RWPE2 (cell line): ENCODE results near the gene TOPBP1.

Experiments used
- ATAC-seq: fragments of 200-7000 bp; cut with Tn5 transposase; 3 replicates; pipeline ENCODE4 v1.9.1; 2021; ENCODE audit warnings: low read depth
- DNase-seq: peaks from one replicate; pipeline ENCODE4 v3.0.0-alpha.2; 2020; ENCODE audit warnings: low spot score
- H3K27ac ChIP-seq: fragments of 450-650 bp; 2 replicates; pipeline ENCODE4 v1.5.1; 2017; ENCODE audit warnings: mild to moderate bottlenecking; ENCODE audit not compliant: poor library complexity, severe bottlenecking
- H3K27me3 ChIP-seq: fragments of 250-450 bp; sonication (Bioruptor Pico); 2 replicates; pipeline ENCODE4 v1.5.1; 2021; ENCODE audit warnings: mild to moderate bottlenecking, moderate library complexity; ENCODE audit not compliant: insufficient read depth, poor library complexity, severe bottlenecking
- H3K36me3 ChIP-seq: fragments of 250-450 bp; sonication (Bioruptor Pico); 2 replicates; pipeline ENCODE4 v1.5.1; 2020; ENCODE audit warnings: low read depth, mild to moderate bottlenecking, moderate library complexity
- H3K4me1 ChIP-seq: fragments of 250-450 bp; sonication (Bioruptor Pico); 2 replicates; pipeline ENCODE4 v1.5.1; 2021; ENCODE audit warnings: mild to moderate bottlenecking, moderate library complexity; ENCODE audit not compliant: insufficient read depth, poor library complexity, severe bottlenecking
- H3K4me3 ChIP-seq: fragments of 250-450 bp; sonication (Bioruptor Pico); 2 replicates; pipeline ENCODE4 v1.5.1; 2021; ENCODE audit warnings: mild to moderate bottlenecking, moderate library complexity; ENCODE audit not compliant: severe bottlenecking
- H3K9me3 ChIP-seq: fragments of 250-450 bp; sonication (Bioruptor Pico); 2 replicates; pipeline ENCODE4 v1.5.1; 2021; ENCODE audit warnings: mild to moderate bottlenecking, moderate library complexity; ENCODE audit not compliant: severe bottlenecking
- CTCF ChIP-seq: fragments of 450-650 bp; IDR thresholded peaks from one replicate; pipeline ENCODE4 v1.5.1; 2017; ENCODE audit warnings: mild to moderate bottlenecking, moderate library complexity; ENCODE audit not compliant: poor library complexity, severe bottlenecking

TOPBP1 gene

GRCh38 chr3:133695560-133696171, 33.9 kb upstream of the TOPBP1 start:
- Histone ChIP-seq H3K27ac (no peak overlapping the region), H3K4me3 (no peak overlapping the region), H3K36me3 (no peaks in the 10 kb centered on the region), H3K9me3 (no peaks in the 10 kb centered on the region), H3K4me1 (no peaks in the 10 kb centered on the region), H3K27me3 (no peaks in the 10 kb centered on the region)
- DNase-seq (no peak), ATAC-seq (no peak)
- no peak for TF ChIP-seq CTCF

- no peaks in the 10 kb centered on the region for H3K4me1 ChIP-seq
- no peak overlapping the region for H3K27ac ChIP-seq
- DNase-seq (no peak), ATAC-seq (no peak)
- H3K4me3 ChIP-seq, result no peak overlapping the region
- TF ChIP-seq CTCF, result no peak
- no peaks in the 10 kb centered on the region for H3K36me3 ChIP-seq
- no peaks in the 10 kb centered on the region for H3K9me3 ChIP-seq
- no peaks in the 10 kb centered on the region for H3K27me3 ChIP-seq
Measured at GRCh38 chr3:133694288-133695268, 32.8 kb upstream of the TOPBP1 start.

GRCh38 chr3:133693821-133694220, 32.1 kb upstream of the TOPBP1 start:
- no peak for DNase-seq
- Histone ChIP-seq H3K36me3 (no peaks in the 10 kb centered on the region), H3K27ac (no peak overlapping the region), H3K4me3 (no peak overlapping the region), H3K27me3 (no peaks in the 10 kb centered on the region), H3K4me1 (no peaks in the 10 kb centered on the region), H3K9me3 (no peaks in the 10 kb centered on the region)
- no peak for ATAC-seq
- no peak for TF ChIP-seq CTCF

- no peaks in the 10 kb centered on the region for H3K4me1 ChIP-seq
- TF ChIP-seq CTCF, result no peak
- no peak overlapping the region for H3K4me3 ChIP-seq
- DNase-seq (no peak), ATAC-seq (no peak)
- no peak overlapping the region for H3K27ac ChIP-seq
- H3K27me3 ChIP-seq, result no peaks in the 10 kb centered on the region
- no peaks in the 10 kb centered on the region for H3K36me3 ChIP-seq
- no peaks in the 10 kb centered on the region for H3K9me3 ChIP-seq
Measured at GRCh38 chr3:133692759-133693158, 31.0 kb upstream of the TOPBP1 start.
